HCT116 (cell line): ENCODE results near the gene MTA2. TPM values are rescaled to one million over a fixed set of nuclear protein-coding genes. Genes with fewer than 3 reads are reported as not detected.
A peak's percentile ranks its signal among the peaks of the same experiment; 100 is the strongest.

Experiments
- ATAC-seq: fragments of 200-7000 bp; cut with Tn5 transposase; 2 replicates; pipeline ENCODE4 v1.9.1; 2020; ENCODE audit warnings: mild to moderate bottlenecking, moderate library complexity
- BruUV-seq: library from RNA; stranded (reverse); fragments of 400-500 nt; replicated peaks from 2 replicates; lab custom pipeline; 2021; lab: Mats Ljungman, UMichigan
- CTCF ChIA-PET: fragments of 300-600 bp; sonication (Branson Sonifier 250); formaldehyde crosslinking; loops from one replicate; lab custom pipeline; 2021; ENCODE audit warnings: antibody characterized with exemption; lab: Charles Lee
- POLR2A ChIA-PET: fragments of 300-600, 350-600 bp; sonication (Branson Sonifier 250); formaldehyde crosslinking; loops from one replicate; lab custom pipeline; 2021; ENCODE audit warnings: antibody characterized with exemption; lab: Charles Lee
- RAD21 ChIA-PET, 2 experiments: fragments of 300-600 bp; sonication (Branson Sonifier 250); formaldehyde crosslinking; loops; one replicate each; lab custom pipeline; 2023; ENCODE audit warnings: low total read pairs in 2 of 2; ENCODE audit not compliant: uncharacterized antibody in 2 of 2, unreplicated experiment in 2 of 2, low non-redundant PET in 1 of 2; lab: Charles Lee
- DNase-seq: peaks from one replicate; pipeline ENCODE4 v3.0.0-alpha.2; 2010; ENCODE audit warnings: low read depth, low spot score
- H2AFZ ChIP-seq: fragments of 200-600 bp; shearing (Covaris generic), sonication (generic); 2 replicates; pipeline ENCODE4 v1.6.1; 2017; ENCODE audit warnings: low read depth, mixed run types, mixed read lengths, antibody characterized with exemption, low read length; ENCODE audit not compliant: poor library complexity, severe bottlenecking
- H3K27ac ChIP-seq: 2 replicates; pipeline ENCODE4 v1.5.1; 2012; ENCODE audit warnings: low read depth, low read length
- H3K27me3 ChIP-seq: fragments of 200-600 bp; sonication (generic); 2 replicates; pipeline ENCODE4 v1.6.1; 2016; ENCODE audit warnings: mixed run types, low read length, mixed read lengths; ENCODE audit not compliant: insufficient read depth
- H3K36me3 ChIP-seq, 2 experiments: fragments of 200-500 bp in 1 of 2; fragments of 200-600 bp in 1 of 2; sonication (Bioruptor generic) in 1 of 2; sonication (generic) in 1 of 2; 2 replicates each; pipeline versions ENCODE4 v1.5.1 to v1.6.1; 2014 to 2016; ENCODE audit warnings: low read length in 2 of 2, inconsistent platforms in 1 of 2, mixed read lengths in 1 of 2, mixed run types in 1 of 2; ENCODE audit not compliant: insufficient read depth in 2 of 2, control insufficient read depth in 1 of 2
- H3K4me1 ChIP-seq, 2 experiments: fragments of 200-600 bp in 1 of 2; sonication (generic) in 1 of 2; 2 replicates each; pipeline versions ENCODE4 v1.5.1 to v1.6.1; 2012 to 2017; ENCODE audit warnings: low read length in 2 of 2, inconsistent platforms in 1 of 2, mild to moderate bottlenecking in 1 of 2, mixed read lengths in 1 of 2, mixed run types in 1 of 2, moderate library complexity in 1 of 2; ENCODE audit not compliant: insufficient read depth in 2 of 2, control insufficient read depth in 1 of 2
- H3K4me2 ChIP-seq: fragments of 200-600 bp; sonication (generic); 2 replicates; pipeline ENCODE4 v1.6.1; 2017; ENCODE audit warnings: mixed run types, low read length, mixed read lengths
- H3K4me3 ChIP-seq, 2 experiments: fragments of 200-600 bp in 1 of 2; sonication (generic) in 1 of 2; replicated peaks in 1 of 2; 2 replicates each; pipeline ENCODE4 v1.5.1; 2011 to 2016; ENCODE audit warnings: low read length in 2 of 2, control low read depth in 1 of 2, low read depth in 1 of 2, mild to moderate bottlenecking in 1 of 2, mixed read lengths in 1 of 2, mixed run types in 1 of 2
- H3K79me2 ChIP-seq: fragments of 200-600 bp; sonication (generic); 2 replicates; pipeline ENCODE4 v1.6.1; 2017; ENCODE audit warnings: mild to moderate bottlenecking, mixed run types, low read length, moderate library complexity, mixed read lengths; ENCODE audit not compliant: insufficient read depth
- H3K9ac ChIP-seq: fragments of 200-600 bp; sonication (generic); 2 replicates; pipeline ENCODE4 v1.6.1; 2016; ENCODE audit warnings: low read length, mixed read lengths
- H3K9me2 ChIP-seq: fragments of 200-600 bp; sonication (generic), shearing (Covaris generic); 2 replicates; pipeline ENCODE4 v1.6.1; 2017; ENCODE audit warnings: mixed run types, mild to moderate bottlenecking, moderate library complexity; ENCODE audit not compliant: insufficient read depth
- H3K9me3 ChIP-seq, 2 experiments: fragments of 200-500 bp in 1 of 2; fragments of 200-600 bp in 1 of 2; sonication (Bioruptor generic) in 1 of 2; sonication (generic) in 1 of 2; 2 replicates each; pipeline ENCODE4 v1.6.1; 2014 to 2017; ENCODE audit warnings: low read length in 2 of 2, mixed read lengths in 2 of 2, inconsistent platforms in 1 of 2, low read depth in 1 of 2, mild to moderate bottlenecking in 1 of 2, mixed run types in 1 of 2, moderate library complexity in 1 of 2; ENCODE audit not compliant: control insufficient read depth in 1 of 2, insufficient read depth in 1 of 2
- H4K20me1 ChIP-seq: fragments of 200-600 bp; sonication (generic), shearing (Covaris generic); 2 replicates; pipeline ENCODE4 v1.6.1; 2017; ENCODE audit warnings: mixed run types, mild to moderate bottlenecking, moderate library complexity; ENCODE audit not compliant: insufficient read depth
- ATF3 ChIP-seq: IDR thresholded peaks from 2 replicates; pipeline ENCODE4 v1.6.1; 2012
- CEBPB ChIP-seq: IDR thresholded peaks from 2 replicates; pipeline ENCODE4 v1.6.1; 2012; ENCODE audit warnings: low read depth
- EGR1 ChIP-seq: IDR thresholded peaks from 2 replicates; pipeline ENCODE4 v1.6.1; 2012; ENCODE audit warnings: low read depth
- EZH2 ChIP-seq: fragments of 200-600 bp; sonication (generic); IDR thresholded peaks from 2 replicates; pipeline ENCODE4 v1.6.1; 2017; ENCODE audit warnings: antibody characterized with exemption, mixed run types
- FOSL1 ChIP-seq: IDR thresholded peaks from 2 replicates; pipeline ENCODE4 v1.6.1; 2012; ENCODE audit warnings: low read depth
- JUND ChIP-seq: IDR thresholded peaks from 2 replicates; pipeline ENCODE4 v1.6.1; 2012
- MAX ChIP-seq: IDR thresholded peaks from 2 replicates; pipeline ENCODE4 v1.6.1; 2012
- POLR2A ChIP-seq: IDR thresholded peaks from 2 replicates; pipeline ENCODE4 v1.7.0; 2011; ENCODE audit warnings: borderline replicate concordance; ENCODE audit not compliant: insufficient read depth, insufficient read length; ENCODE audit errors: extremely low read depth
- TCF7L2 ChIP-seq: IDR thresholded peaks from 2 replicates; pipeline ENCODE4 v1.7.0; 2011; ENCODE audit warnings: borderline replicate concordance, inconsistent platforms; ENCODE audit not compliant: insufficient read depth, insufficient read length; ENCODE audit errors: extremely low read depth
- YY1 ChIP-seq: IDR thresholded peaks from 2 replicates; pipeline ENCODE4 v1.6.1; 2011; ENCODE audit warnings: low read length, low read depth, moderate library complexity, mild to moderate bottlenecking; ENCODE audit not compliant: insufficient replicate concordance; ENCODE audit errors: extremely low read depth
- ZBTB33 ChIP-seq: IDR thresholded peaks from 2 replicates; pipeline ENCODE4 v1.6.1; 2011; ENCODE audit warnings: mild to moderate bottlenecking, low read length, moderate library complexity; ENCODE audit not compliant: insufficient replicate concordance; ENCODE audit errors: extremely low read depth
- ZNF274 ChIP-seq: fragments of 200-500 bp; sonication (Bioruptor generic); IDR thresholded peaks from 2 replicates; pipeline ENCODE4 v1.6.1; 2014; ENCODE audit warnings: mild to moderate bottlenecking, low read depth, low read length, inconsistent platforms
- intact Hi-C: fragments of 100-400 bp; cut with micrococcal nuclease; formaldehyde crosslinking; loops from 2 replicates; pipeline ENCODE4 v1.10.0; 2022
- total RNA-seq: library from RNA; stranded (reverse); gene quantifications from one replicate; pipeline ENCODE4 v1.2.1, GENCODE V29; 2021; ENCODE audit not compliant: unreplicated experiment

MTA2 gene
- total RNA-seq, 1 experiment from 2014 or later, result 98.9 TPM

- Histone ChIP-seq H3K36me3 (no peaks in the 10 kb centered on the region), H2AFZ (no peak overlapping the region), H4K20me1 (peaks cover 9% of the 10 kb centered on the region; the same call in 1 of the 2 replicates), H3K27ac (peak overlapping the region; percentile 95), H3K79me2 (peaks cover 68% of the 10 kb centered on the region), H3K9me3 (no peaks in the 10 kb centered on the region), H3K27me3 (no peaks in the 10 kb centered on the region), H3K4me3 (peak overlapping the region; percentile 91 to 98), H3K9ac (peak overlapping the region; percentile 100), H3K9me2 (no peaks in the 10 kb centered on the region), H3K4me2 (peak overlapping the region; percentile 100), H3K4me1 (peaks cover 65 to 79% of the 10 kb centered on the region in 2 experiments)
- intact Hi-C loops, result no loop called here
- ChIA-PET CTCF (interaction anchor here (1.3 to 3.6 kb wide), 6 partner anchors 8 to 149 kb away, joined by 3 to 62 read pairs (median 27); no protein-coding TSS in a partner anchor), RAD21 (interaction anchor here (1.0 to 2.7 kb wide), 6 partner anchors 8 to 120 kb away, joined by 3 to 13 read pairs (median 4); no protein-coding TSS in a partner anchor), POLR2A (interaction anchor here (0.7 to 3.1 kb wide), 7 partner anchors 9 to 120 kb away, joined by 3 to 22 read pairs (median 4); partner anchors contain the start of gene EEF1G)
- no peak for DNase-seq
- no TSS peak for BruUV-seq
- peak; percentile 9 for ATAC-seq
- no peak for TF ChIP-seq JUND
- TF ChIP-seq MAX, result no peak
These were observed 56.9 kb downstream of the MTA2 start for GRCh38 chr11:62544581-62545436.

GRCh38 chr11:62543680-62544444 is 57.8 kb downstream of the MTA2 start:
- no TSS peak for BruUV-seq
- H3K27ac ChIP-seq, result peak overlapping the region; percentile 95
- no peak for ATAC-seq
- CTCF ChIA-PET, result interaction anchor here (1.4 to 3.6 kb wide), 13 partner anchors 9 to 148 kb away, joined by 4 to 62 read pairs (median 12); no protein-coding TSS in a partner anchor
- POLR2A ChIA-PET, result interaction anchor here (0.7 to 3.1 kb wide), 14 partner anchors 8 to 149 kb away, joined by 3 to 22 read pairs (median 5); partner anchors contain the start of genes EEF1G and TUT1
- peak overlapping the region; percentile 100 for H3K4me2 ChIP-seq
- H3K9me2 ChIP-seq, result no peaks in the 10 kb centered on the region
- RAD21 ChIA-PET, result interaction anchor here (1.2 to 2.7 kb wide), 10 partner anchors 9 to 149 kb away, joined by 3 to 27 read pairs (median 8); no protein-coding TSS in a partner anchor
- H3K27me3 ChIP-seq, result no peaks in the 10 kb centered on the region
- H3K4me1 ChIP-seq, result peaks cover 69 to 84% of the 10 kb centered on the region in 2 experiments
- intact Hi-C loops, result loop anchor here (2.0 kb wide), 1 partner anchor 163 kb away; no protein-coding TSS in a partner anchor
- peaks cover 77% of the 10 kb centered on the region for H3K79me2 ChIP-seq
- H3K36me3 ChIP-seq, result no peaks in the 10 kb centered on the region
- no peaks in the 10 kb centered on the region for H3K9me3 ChIP-seq
- H2AFZ ChIP-seq, result no peak overlapping the region
- peak overlapping the region; percentile 91 to 98 for H3K4me3 ChIP-seq
- peak overlapping the region; percentile 100 for H3K9ac ChIP-seq
- peaks cover 17% of the 10 kb centered on the region; the same call in 1 of the 2 replicates for H4K20me1 ChIP-seq
- DNase-seq, result no peak
- TF ChIP-seq EZH2 (no peak), YY1 (no peak), FOSL1 (no peak), CEBPB (no peak), EGR1 (no peak), POLR2A (no peak), JUND (no peak), ATF3 (no peak), ZNF274 (no peak), TCF7L2 (no peak), ZBTB33 (no peak)
